ENCODE measurements around the gene ZDHHC8. TPM values are rescaled to one million over a fixed set of nuclear protein-coding genes. Genes with fewer than 3 reads are reported as not detected.
A peak's percentile ranks its signal among the peaks of the same experiment; 100 is the strongest.

Gene ZDHHC8
- total RNA-seq, 8 experiments from 2014 or later = 4.5 to 34.5 (median 8.9) TPM

- ATAC-seq (replicated peaks in 6 of 8) = no peak
- in situ Hi-C loops (cut with MboI; ENCODE audit: low pct_unique_long_range_greater_than_20kb in 2 of 9, low sequenced_read_pairs in 9 of 9, unreplicated experiment in 9 of 9) = no loop called here
- 80 to 100% (median 92%) methylated on average over 1 to 10 of the region's 26 CpGs; no CpG with 5 or more reads in 7 of the 10 experiments for WGBS, 10 experiments
- Histone ChIP-seq H3K4me1 (replicated peaks in 1 of 2) (peaks cover 6 to 7% of the 10 kb centered on the region in 2 donors), H3K27ac (peak overlapping the region in 1 of 2 donors; percentile 49), H3K4me3 (no peak overlapping the region)
These were observed 18.7 kb upstream of the ZDHHC8 start for GRCh38 chr22:20112623-20113511.

- WGBS, 10 experiments = 76 to 100% (median 90%) methylated on average over 1 to 5 of the region's 19 CpGs; no CpG with 5 or more reads in 7 of the 10 experiments
These were observed 17.9 kb upstream of the ZDHHC8 start for GRCh38 chr22:20113551-20114310.

GRCh38 chr22:20114506-20115475, 16.8 kb upstream of the ZDHHC8 start:
- Histone ChIP-seq H3K27ac (peak overlapping the region in 1 of 2 donors; percentile 95), H3K4me3 (no peak overlapping the region), H3K4me1 (replicated peaks in 1 of 2) (peaks cover 16 to 17% of the 10 kb centered on the region in 2 donors)
- 79 to 100% (median 93%) methylated on average over 2 to 16 of the region's 36 CpGs; no CpG with 5 or more reads in 3 of the 10 experiments for WGBS, 10 experiments
- ATAC-seq (replicated peaks in 6 of 8) = no peak
- in situ Hi-C loops (cut with MboI; ENCODE audit: low pct_unique_long_range_greater_than_20kb in 2 of 9, low sequenced_read_pairs in 9 of 9, unreplicated experiment in 9 of 9) = no loop called here

More at GRCh38 chr22:20113551-20114310, 17.9 kb upstream of the ZDHHC8 start:
- Histone ChIP-seq H3K4me3 (no peak overlapping the region), H3K27ac (peak overlapping the region in 1 of 2 donors; percentile 8), H3K4me1 (replicated peaks in 1 of 2) (peaks cover 10 to 11% of the 10 kb centered on the region in 2 donors)
- in situ Hi-C loops (cut with MboI; ENCODE audit: low pct_unique_long_range_greater_than_20kb in 2 of 9, low sequenced_read_pairs in 9 of 9, unreplicated experiment in 9 of 9) = no loop called here
- no peak for ATAC-seq (replicated peaks in 6 of 8)

GRCh38 chr22:20115691-20116375, 15.8 kb upstream of the ZDHHC8 start, which contains the start of gene RANBP1:
Gene RANBP1 (plus strand): TSS chr22:20116104. CDS start chr22:20116185, 81 bp downstream.
- ATAC-seq (replicated peaks in 6 of 8) = no peak
- 60 to 90% (median 80%) methylated on average over 1 to 14 of the region's 30 CpGs; no CpG with 5 or more reads in 5 of the 10 experiments for WGBS, 10 experiments
- H3K4me1 ChIP-seq (replicated peaks in 1 of 2) = peaks cover 16 to 17% of the 10 kb centered on the region in 2 donors
- peak within 1 kb of the TSS; percentile 89 to 95 for H3K27ac ChIP-seq
- H3K4me3 ChIP-seq = peak within 1 kb of the TSS; percentile 69 to 74 (median 73)
- in situ Hi-C loops (cut with MboI; ENCODE audit: low pct_unique_long_range_greater_than_20kb in 2 of 9, low sequenced_read_pairs in 9 of 9, unreplicated experiment in 9 of 9) = no loop called here

- peak in 4 of 8 experiments; percentile 9 to 35 (median 15) for ATAC-seq (replicated peaks in 6 of 8)
- peak overlapping the region; percentile 89 to 95 for H3K27ac ChIP-seq
- WGBS, 10 experiments = 26% methylated on average over 9 of the region's 27 CpGs; no CpG with 5 or more reads in 9 of the 10 experiments
- H3K4me3 ChIP-seq = peak overlapping the region; percentile 69 to 74 (median 73)
- H3K4me1 ChIP-seq (replicated peaks in 1 of 2) = peaks cover 16 to 17% of the 10 kb centered on the region in 2 donors
- in situ Hi-C loops (cut with MboI; ENCODE audit: low pct_unique_long_range_greater_than_20kb in 2 of 9, low sequenced_read_pairs in 9 of 9, unreplicated experiment in 9 of 9) = no loop called here
These were observed 15.1 kb upstream of the ZDHHC8 start for GRCh38 chr22:20116376-20116950.

GRCh38 chr22:20116951-20117632, 14.5 kb upstream of the ZDHHC8 start, which contains the start of gene TRMT2A:
Gene TRMT2A (minus strand): TSS chr22:20117226. CDS start chr22:20116906, 320 bp downstream.
- peaks cover 16 to 17% of the 10 kb centered on the region in 2 donors for H3K4me1 ChIP-seq (replicated peaks in 1 of 2)
- 1 to 2% methylated on average over 15 to 28 of the region's 88 CpGs; no CpG with 5 or more reads in 8 of the 10 experiments for WGBS, 10 experiments
- H3K27ac ChIP-seq = peak within 1 kb of the TSS; percentile 89 to 95
- peak within 1 kb of the TSS; percentile 69 to 74 (median 73) for H3K4me3 ChIP-seq
- in situ Hi-C loops (cut with MboI; ENCODE audit: low pct_unique_long_range_greater_than_20kb in 2 of 9, low sequenced_read_pairs in 9 of 9, unreplicated experiment in 9 of 9) = no loop called here
- ATAC-seq (replicated peaks in 6 of 8) = peak; percentile 81 to 89 (median 85)

GRCh38 chr22:20117633-20118299, 13.8 kb upstream of the ZDHHC8 start:
- peaks cover 16 to 17% of the 10 kb centered on the region in 2 donors for H3K4me1 ChIP-seq (replicated peaks in 1 of 2)

GRCh38 chr22:20118300-20119020, 13.1 kb upstream of the ZDHHC8 start:
- peak overlapping the region; percentile 53 to 74 (median 73) for H3K4me3 ChIP-seq
- in situ Hi-C loops (cut with MboI; ENCODE audit: low pct_unique_long_range_greater_than_20kb in 2 of 9, low sequenced_read_pairs in 9 of 9, unreplicated experiment in 9 of 9) = no loop called here
- peak overlapping the region; percentile 71 to 95 for H3K27ac ChIP-seq
- peaks cover 16 to 17% of the 10 kb centered on the region in 2 donors for H3K4me1 ChIP-seq (replicated peaks in 1 of 2)
- ATAC-seq (replicated peaks in 6 of 8) = no peak
- 0 to 5% (median 2%) methylated on average over 1 to 8 of the region's 8 CpGs; no CpG with 5 or more reads in 3 of the 10 experiments for WGBS, 10 experiments

More at GRCh38 chr22:20117633-20118299, 13.8 kb upstream of the ZDHHC8 start:
- H3K4me3 ChIP-seq = peak overlapping the region; percentile 53 to 74 (median 73)
- 0% methylated on average over 1 to 12 of the region's 66 CpGs; no CpG with 5 or more reads in 3 of the 10 experiments for WGBS, 10 experiments
- in situ Hi-C loops (cut with MboI; ENCODE audit: low pct_unique_long_range_greater_than_20kb in 2 of 9, low sequenced_read_pairs in 9 of 9, unreplicated experiment in 9 of 9) = no loop called here
- peak; percentile 20 to 47 (median 36) for ATAC-seq (replicated peaks in 6 of 8)
- peak overlapping the region; percentile 71 to 95 for H3K27ac ChIP-seq

- no peak overlapping the region for H3K4me3 ChIP-seq
- in situ Hi-C loops (cut with MboI; ENCODE audit: low pct_unique_long_range_greater_than_20kb in 2 of 9, low sequenced_read_pairs in 9 of 9, unreplicated experiment in 9 of 9) = no loop called here
- peaks cover 9 to 10% of the 10 kb centered on the region in 2 donors for H3K4me1 ChIP-seq (replicated peaks in 1 of 2)
- 92 to 100% (median 94%) methylated on average over 2 to 15 of the region's 22 CpGs; no CpG with 5 or more reads in 3 of the 10 experiments for WGBS, 10 experiments
- no peak overlapping the region for H3K27ac ChIP-seq
- no peak for ATAC-seq (replicated peaks in 6 of 8)
These were observed 9.7 kb upstream of the ZDHHC8 start for GRCh38 chr22:20121856-20122415.
